Testis (tissue), 2 donors: Measurements from ENCODE around the gene SLC26A9.

Experiments
- POLR2A ChIP-seq: fragments of 450-650 bp; IDR thresholded peaks from one replicate; pipeline ENCODE4 v1.6.1; 2017; ENCODE audit warnings: antibody characterized with exemption, mild to moderate bottlenecking, moderate library complexity
- TF ChIP-seq, protein P1 (sequence below), 3 experiments: fragments of 450-650 bp in 2 of 3; fragments of 200-600 bp in 1 of 3; sonication (generic) in 1 of 3; IDR thresholded peaks; one replicate each; pipeline ENCODE4 v1.5.1; 2016 to 2019; ENCODE audit warnings: antibody characterized with exemption in 3 of 3, mild to moderate bottlenecking in 2 of 3, moderate library complexity in 1 of 3

DNA sequence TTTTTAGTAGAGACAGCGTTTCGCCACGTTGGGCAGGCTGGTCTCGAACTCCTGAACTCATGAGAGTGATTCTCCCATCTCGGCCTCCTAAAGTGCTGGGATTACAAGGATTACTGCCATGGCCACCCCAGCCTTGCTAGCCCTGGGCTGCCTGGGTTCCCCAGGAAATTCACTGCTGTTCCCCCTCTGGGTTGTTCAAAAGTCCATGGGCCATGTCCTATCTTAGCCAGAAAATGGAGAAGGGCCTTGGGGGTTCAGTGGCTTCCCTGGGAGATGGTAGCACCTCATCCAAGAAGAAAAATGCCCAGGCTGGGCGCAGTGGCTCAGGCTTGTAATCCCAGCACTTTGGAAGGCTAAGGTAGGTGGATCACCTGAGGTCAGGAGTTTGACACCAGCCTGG is 20.9 kb downstream of the SLC26A9 start:
- TF ChIP-seq, protein P1, sequence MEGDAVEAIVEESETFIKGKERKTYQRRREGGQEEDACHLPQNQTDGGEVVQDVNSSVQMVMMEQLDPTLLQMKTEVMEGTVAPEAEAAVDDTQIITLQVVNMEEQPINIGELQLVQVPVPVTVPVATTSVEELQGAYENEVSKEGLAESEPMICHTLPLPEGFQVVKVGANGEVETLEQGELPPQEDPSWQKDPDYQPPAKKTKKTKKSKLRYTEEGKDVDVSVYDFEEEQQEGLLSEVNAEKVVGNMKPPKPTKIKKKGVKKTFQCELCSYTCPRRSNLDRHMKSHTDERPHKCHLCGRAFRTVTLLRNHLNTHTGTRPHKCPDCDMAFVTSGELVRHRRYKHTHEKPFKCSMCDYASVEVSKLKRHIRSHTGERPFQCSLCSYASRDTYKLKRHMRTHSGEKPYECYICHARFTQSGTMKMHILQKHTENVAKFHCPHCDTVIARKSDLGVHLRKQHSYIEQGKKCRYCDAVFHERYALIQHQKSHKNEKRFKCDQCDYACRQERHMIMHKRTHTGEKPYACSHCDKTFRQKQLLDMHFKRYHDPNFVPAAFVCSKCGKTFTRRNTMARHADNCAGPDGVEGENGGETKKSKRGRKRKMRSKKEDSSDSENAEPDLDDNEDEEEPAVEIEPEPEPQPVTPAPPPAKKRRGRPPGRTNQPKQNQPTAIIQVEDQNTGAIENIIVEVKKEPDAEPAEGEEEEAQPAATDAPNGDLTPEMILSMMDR (IDR thresholded peaks at IDR 0.05), result no peak
- TF ChIP-seq POLR2A, result no peak
